Pulmonary artery endothelial cell (primary cell): ENCODE data around the gene KRT37. TPM values are rescaled to one million over a fixed set of nuclear protein-coding genes. Genes with fewer than 3 reads are reported as not detected.
"Not testable (repeated sequence)": the region's sequence is repeated elsewhere in the genome, so short reads cannot be mapped to it uniquely, and the experiment has no call there.

Experiments used
- DNase-seq: peaks from one replicate; pipeline ENCODE4 v3.0.0-alpha.2; 2011; ENCODE audit warnings: low read depth, low spot score
- total RNA-seq: library from RNA; depleted of rRNA; stranded (reverse); fragments of >200 nt; gene quantifications from 2 replicates; pipeline ENCODE4 v1.2.3, GENCODE V29; 2014

Gene KRT37
- total RNA-seq, 1 donor from 2014 or later, result not detected

GRCh38 chr17:41437254-41437653 lies 12.9 kb upstream of the KRT37 start:
- no peak for DNase-seq

- no peak for DNase-seq
These were observed 10.0 kb upstream of the KRT37 start for GRCh38 chr17:41434415-41434814.

- DNase-seq, result no peak
These were observed 9.6 kb upstream of the KRT37 start for GRCh38 chr17:41434005-41434404.

DNA sequence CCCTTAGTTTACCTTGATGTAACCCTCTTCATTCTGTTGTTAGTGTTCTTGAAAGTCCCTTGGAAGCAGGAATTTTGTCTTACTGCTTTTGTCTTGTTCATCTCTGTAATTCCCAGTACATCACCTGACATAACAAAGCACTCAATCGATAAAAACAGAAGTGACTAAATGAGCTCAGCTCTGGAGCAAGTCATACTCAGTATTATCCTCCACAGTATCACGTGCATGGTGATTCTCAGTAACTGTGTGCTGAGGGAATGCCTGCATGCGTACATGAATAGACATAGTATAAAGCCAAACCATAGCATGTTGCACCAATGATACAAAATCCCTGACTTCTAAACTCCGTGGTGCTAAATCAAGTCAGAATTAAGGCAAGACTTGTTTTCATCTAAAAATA lies 9.2 kb upstream of the KRT37 start:
- DNase-seq, result no peak

GRCh38 chr17:41430376-41430775 lies 6.0 kb upstream of the KRT37 start:
- not testable (repeated sequence) for DNase-seq

DNA sequence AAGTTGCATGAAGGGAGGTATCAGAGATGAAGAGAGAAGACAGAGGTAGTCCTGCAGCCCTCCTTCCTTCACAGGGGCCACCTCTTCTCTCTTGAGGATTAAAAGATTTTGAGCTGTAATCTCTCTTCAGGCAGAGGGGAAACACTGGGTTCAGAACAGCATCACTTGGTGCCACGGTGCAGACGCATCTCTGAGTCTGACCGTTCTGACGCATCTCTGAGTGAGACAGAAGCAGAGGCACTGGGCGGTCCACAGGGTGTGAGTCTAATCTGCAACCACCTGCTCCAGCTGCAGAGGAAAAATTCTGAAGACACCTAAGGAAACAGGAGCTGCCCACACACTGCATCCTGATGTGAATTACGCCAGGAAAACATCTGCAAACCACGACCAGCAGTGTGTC lies 5.3 kb upstream of the KRT37 start:
- DNase-seq, result no peak

DNA sequence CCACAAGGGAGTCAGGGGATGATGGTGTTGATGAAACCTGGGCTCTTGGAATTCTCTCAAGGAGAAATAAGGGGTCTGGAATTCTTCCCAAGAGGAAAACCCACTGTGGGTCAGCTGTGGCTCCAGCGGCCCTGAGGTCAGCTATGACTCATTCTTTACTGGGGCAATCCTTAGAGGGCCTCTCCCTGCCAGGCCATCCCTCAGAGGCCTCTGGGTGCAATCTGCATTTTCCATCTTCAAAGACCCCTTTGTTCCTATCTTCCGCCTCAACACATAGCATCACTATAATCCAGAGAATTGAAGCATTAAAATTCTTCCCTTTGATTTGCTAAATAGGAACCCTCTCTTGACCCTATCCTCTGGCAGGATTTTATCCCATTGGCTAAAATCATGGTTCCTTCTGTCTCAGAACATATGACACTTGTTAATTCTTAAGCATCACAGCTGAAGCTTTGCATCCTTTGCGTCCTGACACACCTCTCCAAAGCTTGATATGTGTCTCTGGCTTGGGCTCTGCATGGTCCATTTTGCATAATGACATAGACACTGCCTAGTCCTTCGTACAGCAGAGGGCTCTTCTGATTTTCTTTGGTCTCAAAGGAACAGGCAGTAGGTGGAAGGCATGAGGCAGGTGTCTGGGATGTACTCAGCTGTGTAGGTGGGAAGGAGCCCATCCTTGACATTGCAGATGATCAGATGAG lies 4.4 kb upstream of the KRT37 start:
- no peak for DNase-seq

DNA sequence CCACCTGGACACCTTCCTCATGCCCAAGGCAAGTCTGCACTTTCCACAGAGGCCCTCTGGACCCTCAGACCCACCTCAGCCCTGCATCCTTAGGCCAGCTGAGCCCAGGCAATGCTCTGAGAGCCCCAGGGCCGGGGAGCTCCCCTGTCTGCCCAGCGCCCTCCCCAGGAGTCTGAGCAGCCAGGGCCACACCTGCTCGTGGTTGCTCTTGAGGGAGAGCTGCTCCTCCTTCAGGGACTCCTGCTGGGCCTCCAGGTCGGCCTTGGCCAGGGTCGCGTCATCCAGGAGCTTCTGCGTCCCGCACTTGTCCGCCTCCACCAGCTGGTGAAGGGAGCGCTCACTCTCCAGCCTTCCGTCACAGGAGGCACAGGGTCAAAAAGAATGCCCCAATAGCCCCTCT lies 1.8 kb downstream of the KRT37 start:
- not testable (repeated sequence) for DNase-seq

DNA sequence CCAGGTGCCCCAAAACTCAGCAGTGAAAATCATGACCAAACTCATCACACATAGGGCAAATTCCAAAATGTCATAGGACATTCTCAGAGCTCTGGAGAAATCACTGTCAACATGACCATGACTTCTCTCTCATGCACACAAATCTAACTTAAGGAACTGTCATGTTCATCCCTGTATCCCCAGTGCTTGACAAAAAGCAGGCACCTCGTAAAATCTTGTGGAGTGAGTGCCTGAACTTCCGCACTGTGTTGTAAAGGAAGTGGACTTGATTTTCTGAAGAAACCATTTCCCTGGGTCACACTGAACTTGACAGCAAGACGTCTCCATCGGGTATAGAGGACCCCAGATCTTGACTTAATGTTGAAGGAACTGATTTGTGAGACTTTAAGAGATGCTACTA lies 2.8 kb downstream of the KRT37 start:
- DNase-seq, result no peak

DNA sequence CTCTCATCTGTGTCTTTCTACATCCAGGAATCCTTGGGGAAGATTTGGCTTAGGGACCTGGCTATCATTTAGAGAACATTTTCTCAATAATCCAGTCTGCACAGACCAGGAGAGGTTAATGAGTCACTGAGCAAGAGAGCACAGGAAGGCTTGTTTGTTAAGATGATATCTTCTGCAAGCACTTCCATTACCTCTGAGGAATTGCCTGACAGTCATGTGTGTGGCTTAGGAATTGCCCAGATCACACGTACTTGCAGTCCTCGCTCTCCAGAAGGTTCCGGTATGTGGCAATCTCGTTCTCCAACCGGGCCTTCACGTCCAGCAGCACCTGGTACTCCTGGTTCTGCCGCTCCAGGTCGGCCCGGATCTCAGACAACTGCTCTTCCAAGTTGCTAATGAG lies 3.3 kb downstream of the KRT37 start:
- no peak for DNase-seq

DNA sequence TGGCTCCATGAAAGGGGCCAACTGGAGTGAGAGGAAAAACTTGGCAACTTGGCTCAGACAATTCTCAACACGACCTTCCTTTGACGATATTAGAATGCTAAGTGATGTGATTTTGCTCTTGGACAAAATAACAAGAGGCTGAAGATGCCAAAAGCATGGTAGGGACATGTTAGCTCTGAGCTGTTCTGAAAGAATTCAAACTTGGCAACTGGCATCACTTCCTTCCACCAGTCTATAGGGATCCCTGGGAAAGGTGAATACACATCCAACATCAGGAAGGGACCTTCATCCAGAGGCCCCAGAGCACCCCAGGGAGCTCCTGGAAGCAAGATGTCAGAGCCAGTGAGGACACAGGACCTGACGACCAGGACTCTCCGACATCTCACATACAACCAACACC lies 4.3 kb downstream of the KRT37 start:
- no peak for DNase-seq

- no peak for DNase-seq
These were observed 4.7 kb downstream of the KRT37 start for GRCh38 chr17:41419716-41420115.

GRCh38 chr17:41418116-41418860 lies 6.1 kb downstream of the KRT37 start:
- no peak for DNase-seq

DNA sequence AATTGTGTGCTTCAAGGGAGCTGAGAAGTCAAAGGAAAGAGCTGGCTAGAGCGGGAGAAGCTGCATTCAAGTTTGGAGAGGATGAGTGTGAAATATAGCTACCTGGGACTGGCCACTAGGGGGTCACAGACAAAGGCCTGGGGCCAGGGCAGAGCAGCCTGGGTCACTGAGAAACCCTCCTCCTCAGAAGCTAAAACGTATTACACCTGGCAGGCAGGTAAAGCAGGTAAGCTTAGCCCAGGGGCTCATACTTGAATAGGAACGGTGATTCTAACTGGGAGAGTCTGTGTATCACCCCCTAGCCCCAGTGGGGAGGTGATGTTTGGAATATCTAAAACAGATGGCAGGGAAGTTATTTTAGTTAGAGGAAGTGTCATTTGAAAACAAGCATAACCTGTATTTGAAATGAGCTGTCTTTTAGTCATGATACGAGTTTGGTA lies 6.8 kb downstream of the KRT37 start:
- DNase-seq, result no peak

GRCh38 chr17:41417127-41417526 lies 7.3 kb downstream of the KRT37 start:
- DNase-seq, result no peak

DNA sequence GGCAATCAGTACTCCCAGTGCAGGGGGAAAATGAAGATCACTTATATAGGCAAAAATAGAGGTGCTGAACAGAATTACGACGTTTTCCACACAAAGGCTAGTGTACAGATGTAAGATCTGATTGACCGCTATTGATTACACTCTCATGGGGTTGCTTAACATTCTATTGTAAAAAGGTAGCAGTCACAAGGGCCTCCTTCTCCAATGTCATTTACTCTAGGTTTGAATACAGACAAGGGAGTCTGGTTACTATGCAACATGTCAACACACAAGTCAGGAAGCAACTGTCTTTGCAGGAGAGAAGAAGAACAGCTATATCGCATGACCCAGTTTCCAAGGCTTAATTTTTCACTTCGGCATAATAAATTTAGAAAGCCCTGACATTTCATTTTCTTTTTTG lies 7.9 kb downstream of the KRT37 start:
- no peak for DNase-seq

GRCh38 chr17:41415833-41416335 lies 8.5 kb downstream of the KRT37 start:
- DNase-seq, result no peak

DNA sequence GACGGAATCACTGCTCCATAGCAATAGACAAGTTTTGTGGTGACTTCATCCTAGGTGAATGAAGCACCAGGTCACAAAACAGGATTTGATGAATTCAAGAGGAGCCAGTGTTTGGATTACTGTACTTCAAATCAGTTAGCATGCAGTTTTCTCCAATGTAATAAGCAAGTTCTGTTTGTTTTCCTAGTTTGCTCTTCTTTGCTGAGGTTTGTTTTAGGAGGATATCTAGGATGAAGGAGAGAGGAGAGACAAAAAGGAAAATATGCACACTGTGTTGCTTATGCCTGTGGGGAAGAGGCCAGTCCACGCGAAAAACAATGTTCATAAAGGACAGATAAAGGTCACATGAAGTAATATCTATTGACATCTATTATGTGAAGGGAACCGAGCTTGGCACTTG lies 9.0 kb downstream of the KRT37 start:
- no peak for DNase-seq

- no peak for DNase-seq
These were observed 10.4 kb downstream of the KRT37 start for GRCh38 chr17:41413982-41414381.

- no peak for DNase-seq
These were observed 10.9 kb downstream of the KRT37 start for GRCh38 chr17:41413353-41413957.

- no peak for DNase-seq
These were observed 13.1 kb downstream of the KRT37 start for GRCh38 chr17:41411072-41411840.

- DNase-seq, result no peak
These were observed 17.2 kb downstream of the KRT37 start for GRCh38 chr17:41407226-41407625.
